PFSK-1 (cell line): ENCODE results near the gene AGMO.

Experiments
- FOXP2 ChIP-seq: optimal IDR thresholded peaks from 2 replicates; pipeline ENCODE3; 2011; ENCODE audit warnings: borderline replicate concordance, control low read depth, inconsistent platforms; ENCODE audit not compliant: insufficient read depth; ENCODE audit errors: extremely low read length, extremely low read depth
- POLR2AphosphoS5 ChIP-seq: IDR thresholded peaks from 2 replicates; pipeline ENCODE4 v1.6.1; 2012; ENCODE audit warnings: low read depth, mild to moderate bottlenecking, control low read depth, low read length, moderate library complexity
- REST ChIP-seq, 2 experiments: IDR thresholded peaks; 2 replicates each; pipeline versions ENCODE4 v1.6.1 to v1.8.0; 2011 to 2012; ENCODE audit warnings: low read depth in 2 of 2, low read length in 2 of 2, control low read depth in 1 of 2, inconsistent platforms in 1 of 2, mild to moderate bottlenecking in 1 of 2, moderate library complexity in 1 of 2; ENCODE audit not compliant: insufficient read depth in 1 of 2
- SIN3A ChIP-seq: IDR thresholded peaks from 2 replicates; pipeline ENCODE4 v1.6.1; 2012; ENCODE audit warnings: mild to moderate bottlenecking, low read length, moderate library complexity, borderline replicate concordance; ENCODE audit not compliant: insufficient read depth
- TAF1 ChIP-seq: IDR thresholded peaks from 2 replicates; pipeline ENCODE4 v1.6.1; 2012; ENCODE audit warnings: low read length, control low read depth, borderline replicate concordance; ENCODE audit not compliant: insufficient read depth

AGMO gene

DNA sequence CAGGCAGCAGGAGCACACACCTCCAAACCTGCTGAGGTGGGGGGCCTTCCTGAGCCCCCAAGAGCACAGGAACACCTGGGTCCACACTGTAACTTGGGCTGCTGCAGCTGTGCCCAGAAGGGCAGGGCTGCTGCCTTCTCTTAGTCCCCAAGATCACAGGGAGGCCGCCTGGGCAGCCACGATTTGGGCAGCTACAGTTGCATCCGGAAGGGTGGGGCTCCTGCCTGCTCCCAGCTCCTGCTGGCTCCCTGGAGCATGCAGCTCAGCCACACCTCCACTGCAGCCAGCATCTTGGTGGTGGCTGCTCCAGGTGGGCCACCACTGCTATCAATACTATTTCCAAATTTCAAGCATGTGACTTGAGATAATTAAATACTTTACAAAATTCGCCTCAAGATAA, 38.5 kb upstream of the AGMO start:
- TF ChIP-seq TAF1: no peak
- TF ChIP-seq SIN3A: no peak
- TF ChIP-seq FOXP2: no peak
- TF ChIP-seq POLR2AphosphoS5: no peak
- TF ChIP-seq REST (IDR thresholded peaks at IDR 0.05; ENCODE audit: insufficient read depth in 1 of 2, low read depth in 2 of 2, low read length in 2 of 2): no peak

DNA sequence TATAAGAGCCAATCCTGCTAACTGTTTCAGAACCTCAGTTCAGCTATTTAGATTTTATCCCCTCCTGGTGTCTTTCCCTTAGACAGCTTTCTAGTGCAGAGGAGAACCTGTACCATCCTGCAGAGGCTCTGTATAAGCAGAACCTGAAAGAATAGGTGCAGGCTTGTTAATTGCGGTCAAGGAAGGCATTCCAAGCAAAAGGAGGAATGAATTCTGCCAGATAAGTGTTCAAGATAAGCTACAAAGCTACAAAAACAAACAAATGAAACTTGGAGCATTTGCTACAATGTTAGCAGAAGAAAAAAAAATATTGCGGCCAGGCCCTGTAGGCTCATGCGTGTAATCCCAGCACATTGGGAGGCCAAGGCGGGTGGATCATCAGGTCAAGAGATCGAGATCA, 32.6 kb upstream of the AGMO start:
- TF ChIP-seq FOXP2 (no peak), POLR2AphosphoS5 (no peak), REST (IDR thresholded peaks at IDR 0.05; ENCODE audit: insufficient read depth in 1 of 2, low read depth in 2 of 2, low read length in 2 of 2) (no peak), SIN3A (no peak), TAF1 (no peak)

- TF ChIP-seq TAF1 (no peak), POLR2AphosphoS5 (no peak), FOXP2 (no peak), REST (IDR thresholded peaks at IDR 0.05; ENCODE audit: insufficient read depth in 1 of 2, low read depth in 2 of 2, low read length in 2 of 2) (no peak), SIN3A (no peak)
Observed at GRCh38 chr7:15593382-15593781, 31.6 kb upstream of the AGMO start.

DNA sequence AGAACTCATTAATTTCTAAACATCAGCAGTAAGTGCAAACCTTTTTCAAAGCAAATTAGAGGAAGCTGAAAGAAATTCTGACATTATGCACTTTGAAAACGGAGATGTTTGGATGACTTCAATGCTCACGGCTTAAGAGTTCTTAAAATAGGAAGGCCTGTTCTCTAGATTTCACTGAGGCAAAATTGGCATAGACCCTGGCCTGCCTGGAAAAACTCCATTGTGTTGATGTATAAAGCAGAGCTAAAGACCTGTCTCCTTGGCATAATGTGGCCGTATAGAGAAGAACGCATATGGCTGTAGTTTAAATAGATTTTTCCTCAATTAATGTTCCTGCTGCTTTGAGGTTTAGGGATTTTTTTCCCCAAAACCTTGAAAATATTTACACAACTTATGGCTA, 24.5 kb upstream of the AGMO start:
- TF ChIP-seq REST (IDR thresholded peaks at IDR 0.05; ENCODE audit: insufficient read depth in 1 of 2, low read depth in 2 of 2, low read length in 2 of 2) (no peak), POLR2AphosphoS5 (no peak), SIN3A (no peak), FOXP2 (no peak), TAF1 (no peak)

GRCh38 chr7:15584575-15584974, 22.8 kb upstream of the AGMO start:
- no peak for TF ChIP-seq POLR2AphosphoS5
- TF ChIP-seq FOXP2: no peak
- no peak for TF ChIP-seq REST (IDR thresholded peaks at IDR 0.05; ENCODE audit: insufficient read depth in 1 of 2, low read depth in 2 of 2, low read length in 2 of 2)
- TF ChIP-seq SIN3A: no peak
